ENCODE data around the gene DYNC2H1. TPM values are rescaled to one million over a fixed set of nuclear protein-coding genes. Genes with fewer than 3 reads are reported as not detected.

DYNC2H1 gene
- total RNA-seq, 2 experiments from 2014 or later = 2.8 to 3.2 TPM

GRCh38 chr11:103465555-103466140 is 356.4 kb downstream of the DYNC2H1 start:
- Mint-ChIP-seq H3K36me3 (ENCODE audit: low read depth) (no peaks in the 10 kb centered on the region), H3K4me3 (no peak overlapping the region), H3K9me3 (no peaks in the 10 kb centered on the region), H3K27me3 (no peaks in the 10 kb centered on the region), H3K27ac (no peak overlapping the region), H3K4me1 (ENCODE audit: low read depth) (no peaks in the 10 kb centered on the region)
- H3K27ac ChIP-seq (ENCODE audit: low read depth in 1 of 2, low read length in 2 of 2) = no peak overlapping the region
- no peaks in the 10 kb centered on the region for H3K36me3 ChIP-seq (ENCODE audit: insufficient read depth, low read length)
- CTCF ChIA-PET = no interaction called here
- ATAC-seq (ENCODE audit: poor library complexity) (no peak), DNase-seq (no peak)
- intact Hi-C loops (cut with DNase I, micrococcal nuclease) = no loop called here
- no peaks in the 10 kb centered on the region for H3K4me1 ChIP-seq (ENCODE audit: insufficient read depth, low read length)
- H3K4me3 ChIP-seq (ENCODE audit: low read length) = no peak overlapping the region
- H3K9me3 ChIP-seq (ENCODE audit: control insufficient read depth in 1 of 2, insufficient read depth in 1 of 2, low read length in 2 of 2) = no peaks in the 10 kb centered on the region
- H3K27me3 ChIP-seq (ENCODE audit: control insufficient read depth in 1 of 2, insufficient read depth in 2 of 2, low read length in 2 of 2) = no peaks in the 10 kb centered on the region
- no peak for TF ChIP-seq CTCF (IDR thresholded peaks at IDR 0.05)
- POLR2A ChIA-PET = no interaction called here

- CTCF ChIA-PET = interaction anchor here (1.1 kb wide), 1 partner anchor 8 kb away, joined by 3 read pairs; no protein-coding TSS in a partner anchor
- no peaks in the 10 kb centered on the region for H3K4me1 Mint-ChIP-seq (ENCODE audit: low read depth)
- POLR2A ChIA-PET = no interaction called here
- Histone ChIP-seq H3K27ac (ENCODE audit: low read depth in 1 of 2, low read length in 2 of 2) (no peak overlapping the region), H3K9me3 (ENCODE audit: control insufficient read depth in 1 of 2, insufficient read depth in 1 of 2, low read length in 2 of 2) (no peaks in the 10 kb centered on the region), H3K4me1 (ENCODE audit: insufficient read depth, low read length) (no peaks in the 10 kb centered on the region), H3K27me3 (ENCODE audit: control insufficient read depth in 1 of 2, insufficient read depth in 2 of 2, low read length in 2 of 2) (no peaks in the 10 kb centered on the region), H3K36me3 (ENCODE audit: insufficient read depth, low read length) (no peaks in the 10 kb centered on the region), H3K4me3 (ENCODE audit: low read length) (no peak overlapping the region)
- intact Hi-C loops (cut with DNase I, micrococcal nuclease) = no loop called here
- DNase-seq (no peak), ATAC-seq (ENCODE audit: poor library complexity) (no peak)
- no peaks in the 10 kb centered on the region for H3K27me3 Mint-ChIP-seq
- no peaks in the 10 kb centered on the region for H3K9me3 Mint-ChIP-seq
- no peaks in the 10 kb centered on the region for H3K36me3 Mint-ChIP-seq (ENCODE audit: low read depth)
- no peak for TF ChIP-seq CTCF (IDR thresholded peaks at IDR 0.05)
- no peak overlapping the region for H3K4me3 Mint-ChIP-seq
- H3K27ac Mint-ChIP-seq = no peak overlapping the region
Measured at GRCh38 chr11:103471546-103471945, 362.3 kb downstream of the DYNC2H1 start.

- ATAC-seq (ENCODE audit: poor library complexity) (no peak), DNase-seq (no peak)
- ChIA-PET CTCF (interaction anchor here (1.6 kb wide), 1 partner anchor 14 kb away, joined by 4 read pairs; no protein-coding TSS in a partner anchor), POLR2A (no interaction called here)
- H3K27ac ChIP-seq (ENCODE audit: low read depth in 1 of 2, low read length in 2 of 2) = no peak overlapping the region
- H3K27me3 Mint-ChIP-seq = no peaks in the 10 kb centered on the region
- intact Hi-C loops (cut with DNase I, micrococcal nuclease) = no loop called here
- H3K4me3 ChIP-seq (ENCODE audit: low read length) = no peak overlapping the region
- no peaks in the 10 kb centered on the region for H3K9me3 ChIP-seq (ENCODE audit: control insufficient read depth in 1 of 2, insufficient read depth in 1 of 2, low read length in 2 of 2)
- H3K4me1 ChIP-seq (ENCODE audit: insufficient read depth, low read length) = no peaks in the 10 kb centered on the region
- no peak overlapping the region for H3K27ac Mint-ChIP-seq
- H3K27me3 ChIP-seq (ENCODE audit: control insufficient read depth in 1 of 2, insufficient read depth in 2 of 2, low read length in 2 of 2) = no peaks in the 10 kb centered on the region
- H3K4me3 Mint-ChIP-seq = no peak overlapping the region
- H3K9me3 Mint-ChIP-seq = no peaks in the 10 kb centered on the region
- H3K4me1 Mint-ChIP-seq (ENCODE audit: low read depth) = no peaks in the 10 kb centered on the region
- no peaks in the 10 kb centered on the region for H3K36me3 Mint-ChIP-seq (ENCODE audit: low read depth)
- no peaks in the 10 kb centered on the region for H3K36me3 ChIP-seq (ENCODE audit: insufficient read depth, low read length)
- TF ChIP-seq CTCF (IDR thresholded peaks at IDR 0.05) = no peak
Measured at GRCh38 chr11:103476874-103477273, 367.6 kb downstream of the DYNC2H1 start.

Measured in CD4-positive, alpha-beta T cell (primary cell).